Activated CD4-positive, alpha-beta T cell treated with anti-CD3 and anti-CD28 coated beads for 36 hours (primary cell): Measurements from ENCODE around the gene CRYBG3. TPM values are rescaled to one million over a fixed set of nuclear protein-coding genes. Genes with fewer than 3 reads are reported as not detected.

ENCODE experiments used
- ATAC-seq: fragments of 200-7000 bp; cut with Tn5 transposase; one replicate; pipeline ENCODE4 v1.10.0; 2021; ENCODE audit warnings: mild to moderate bottlenecking, moderate library complexity
- CTCF ChIA-PET: fragments of 350-600 bp; sonication (Branson Sonifier 250); formaldehyde crosslinking; loops from one replicate; lab custom pipeline; 2021; ENCODE audit warnings: antibody characterized with exemption; lab: Charles Lee
- POLR2A ChIA-PET: fragments of 350-600 bp; sonication (Branson Sonifier 250); formaldehyde crosslinking; loops from one replicate; lab custom pipeline; 2021; ENCODE audit warnings: antibody characterized with exemption, inconsistent platforms; lab: Charles Lee
- DNase-seq: peaks from one replicate; pipeline ENCODE4 v3.0.0-alpha.2; 2020
- H3K27ac Mint-ChIP-seq: one replicate; pipeline ENCODE4 v1.8.0; 2021; ENCODE audit warnings: mixed read lengths
- H3K27me3 Mint-ChIP-seq: one replicate; pipeline ENCODE4 v1.8.0; 2021; ENCODE audit warnings: mixed read lengths
- H3K36me3 Mint-ChIP-seq: one replicate; pipeline ENCODE4 v1.8.0; 2021; ENCODE audit warnings: low read depth, mixed read lengths
- H3K4me1 Mint-ChIP-seq: one replicate; pipeline ENCODE4 v1.8.0; 2021; ENCODE audit warnings: mixed read lengths
- H3K4me3 Mint-ChIP-seq: one replicate; pipeline ENCODE4 v1.8.0; 2021; ENCODE audit warnings: mild to moderate bottlenecking, moderate library complexity, mixed read lengths
- H3K9me3 Mint-ChIP-seq: one replicate; pipeline ENCODE4 v1.8.0; 2021; ENCODE audit warnings: low read depth, mixed read lengths
- intact Hi-C, 2 experiments: fragments of 100-400 bp; cut with DNase I in 1 of 2; cut with micrococcal nuclease in 1 of 2; formaldehyde crosslinking; loops; one replicate each; pipeline versions ENCODE4 v1.14.2 to v1.15.1; 2022 to 2024; cut with DNase I, micrococcal nuclease
- total RNA-seq, 2 experiments: library from RNA; stranded (reverse); gene quantifications; one replicate each; pipeline ENCODE4 v1.2.3, GENCODE V29; 2021

The CRYBG3 gene
- total RNA-seq, 2 experiments from 2014 or later = 4.2 to 4.9 TPM

- DNase-seq (no peak), ATAC-seq (peak; percentile 47)
- Mint-ChIP-seq H3K36me3 (no peaks in the 10 kb centered on the region), H3K4me3 (no peak overlapping the region), H3K27me3 (no peaks in the 10 kb centered on the region), H3K4me1 (no peaks in the 10 kb centered on the region), H3K27ac (no peak overlapping the region), H3K9me3 (peaks cover 2% of the 10 kb centered on the region)
- ChIA-PET POLR2A (no interaction called here), CTCF (no interaction called here)
- intact Hi-C loops = no loop called here
These were observed 13.9 kb downstream of the CRYBG3 start for GRCh38 chr3:97835761-97836160.

- H3K27me3 Mint-ChIP-seq = no peaks in the 10 kb centered on the region
- no peak overlapping the region for H3K4me3 Mint-ChIP-seq
- ChIA-PET POLR2A (no interaction called here), CTCF (interaction anchor here (0.6 to 0.9 kb wide), 3 partner anchors 21 to 476 kb away, joined by 3 read pairs; no protein-coding TSS in a partner anchor)
- no peaks in the 10 kb centered on the region for H3K4me1 Mint-ChIP-seq
- no peaks in the 10 kb centered on the region for H3K36me3 Mint-ChIP-seq
- ATAC-seq = no peak
- no peaks in the 10 kb centered on the region for H3K9me3 Mint-ChIP-seq
- H3K27ac Mint-ChIP-seq = no peak overlapping the region
- DNase-seq = no peak
- intact Hi-C loops = no loop called here
These were observed 16.6 kb downstream of the CRYBG3 start for GRCh38 chr3:97838393-97838792.

- no peaks in the 10 kb centered on the region for H3K4me1 Mint-ChIP-seq
- H3K9me3 Mint-ChIP-seq = no peaks in the 10 kb centered on the region
- ChIA-PET CTCF (no interaction called here), POLR2A (no interaction called here)
- DNase-seq = no peak
- intact Hi-C loops = no loop called here
- H3K4me3 Mint-ChIP-seq = no peak overlapping the region
- no peak overlapping the region for H3K27ac Mint-ChIP-seq
- no peak for ATAC-seq
- no peaks in the 10 kb centered on the region for H3K36me3 Mint-ChIP-seq
- no peaks in the 10 kb centered on the region for H3K27me3 Mint-ChIP-seq
These were observed 18.1 kb downstream of the CRYBG3 start for GRCh38 chr3:97839944-97840343.

- Mint-ChIP-seq H3K27ac (no peak overlapping the region), H3K4me1 (no peaks in the 10 kb centered on the region), H3K36me3 (no peaks in the 10 kb centered on the region), H3K27me3 (no peaks in the 10 kb centered on the region), H3K9me3 (no peaks in the 10 kb centered on the region), H3K4me3 (no peak overlapping the region)
- DNase-seq (no peak), ATAC-seq (no peak)
- CTCF ChIA-PET = interaction anchor here (1.2 kb wide), 1 partner anchor 17 kb away, joined by 3 read pairs; no protein-coding TSS in a partner anchor
- POLR2A ChIA-PET = no interaction called here
- intact Hi-C loops = no loop called here
These were observed 19.5 kb downstream of the CRYBG3 start for GRCh38 chr3:97841304-97841703.

GRCh38 chr3:97841956-97842355 lies 20.1 kb downstream of the CRYBG3 start:
- Mint-ChIP-seq H3K27ac (no peak overlapping the region), H3K4me3 (no peak overlapping the region), H3K27me3 (no peaks in the 10 kb centered on the region), H3K4me1 (no peaks in the 10 kb centered on the region), H3K9me3 (no peaks in the 10 kb centered on the region), H3K36me3 (no peaks in the 10 kb centered on the region)
- no peak for ATAC-seq
- ChIA-PET CTCF (interaction anchor here (1.2 kb wide), 1 partner anchor 16 kb away, joined by 3 read pairs; no protein-coding TSS in a partner anchor), POLR2A (no interaction called here)
- intact Hi-C loops = no loop called here
- no peak for DNase-seq

- Mint-ChIP-seq H3K36me3 (peaks cover 2% of the 10 kb centered on the region), H3K4me3 (no peak overlapping the region), H3K27me3 (no peaks in the 10 kb centered on the region), H3K27ac (no peak overlapping the region), H3K4me1 (no peaks in the 10 kb centered on the region), H3K9me3 (peaks cover 2% of the 10 kb centered on the region)
- ATAC-seq (no peak), DNase-seq (no peak)
- intact Hi-C loops = no loop called here
- POLR2A ChIA-PET = no interaction called here
- CTCF ChIA-PET = no interaction called here
These were observed 27.0 kb downstream of the CRYBG3 start for GRCh38 chr3:97848779-97849178.

GRCh38 chr3:97857401-97857800 lies 35.6 kb downstream of the CRYBG3 start:
- CTCF ChIA-PET = interaction anchor here (1.5 kb wide), 1 partner anchor 165 kb away, joined by 5 read pairs; no protein-coding TSS in a partner anchor

GRCh38 chr3:97860364-97860763 lies 38.6 kb downstream of the CRYBG3 start:
- no peak for ATAC-seq
- H3K36me3 Mint-ChIP-seq = no peaks in the 10 kb centered on the region
- H3K4me3 Mint-ChIP-seq = no peak overlapping the region
- no peak for DNase-seq
- intact Hi-C loops = no loop called here
- POLR2A ChIA-PET = no interaction called here
- no peaks in the 10 kb centered on the region for H3K27me3 Mint-ChIP-seq
- H3K9me3 Mint-ChIP-seq = no peaks in the 10 kb centered on the region
- CTCF ChIA-PET = interaction anchor here (1.1 kb wide), 1 partner anchor 167 kb away, joined by 3 read pairs; no protein-coding TSS in a partner anchor
- H3K4me1 Mint-ChIP-seq = no peaks in the 10 kb centered on the region
- no peak overlapping the region for H3K27ac Mint-ChIP-seq

More at GRCh38 chr3:97857401-97857800, 35.6 kb downstream of the CRYBG3 start:
- Mint-ChIP-seq H3K27ac (no peak overlapping the region), H3K36me3 (no peaks in the 10 kb centered on the region), H3K27me3 (no peaks in the 10 kb centered on the region), H3K4me1 (no peaks in the 10 kb centered on the region), H3K4me3 (no peak overlapping the region), H3K9me3 (peaks cover 6% of the 10 kb centered on the region)
- POLR2A ChIA-PET = no interaction called here
- intact Hi-C loops = no loop called here
- ATAC-seq (no peak), DNase-seq (no peak)

GRCh38 chr3:97862582-97862981 lies 40.8 kb downstream of the CRYBG3 start:
- CTCF ChIA-PET = no interaction called here
- intact Hi-C loops = no loop called here
- H3K4me3 Mint-ChIP-seq = no peak overlapping the region
- no peaks in the 10 kb centered on the region for H3K4me1 Mint-ChIP-seq
- POLR2A ChIA-PET = no interaction called here
- no peaks in the 10 kb centered on the region for H3K36me3 Mint-ChIP-seq
- ATAC-seq (no peak), DNase-seq (no peak)
- no peaks in the 10 kb centered on the region for H3K9me3 Mint-ChIP-seq
- H3K27me3 Mint-ChIP-seq = no peaks in the 10 kb centered on the region
- no peak overlapping the region for H3K27ac Mint-ChIP-seq

GRCh38 chr3:97863031-97863430 lies 41.2 kb downstream of the CRYBG3 start:
- H3K9me3 Mint-ChIP-seq = no peaks in the 10 kb centered on the region
- no peak overlapping the region for H3K27ac Mint-ChIP-seq
- H3K4me3 Mint-ChIP-seq = no peak overlapping the region
- H3K27me3 Mint-ChIP-seq = no peaks in the 10 kb centered on the region
- no peak for DNase-seq
- H3K36me3 Mint-ChIP-seq = no peaks in the 10 kb centered on the region
- POLR2A ChIA-PET = no interaction called here
- no peak for ATAC-seq
- no peaks in the 10 kb centered on the region for H3K4me1 Mint-ChIP-seq
- intact Hi-C loops = no loop called here
- CTCF ChIA-PET = no interaction called here

- ChIA-PET POLR2A (interaction anchor here (0.6 kb wide), 1 partner anchor 49 kb away, joined by 3 read pairs; no protein-coding TSS in a partner anchor), CTCF (interaction anchor here (1.0 to 1.5 kb wide), 3 partner anchors 14 to 42 kb away, joined by 3 to 4 read pairs (median 3); partner anchors contain the start of gene CRYBG3)
- H3K4me1 Mint-ChIP-seq = no peaks in the 10 kb centered on the region
- ATAC-seq = no peak
- H3K27ac Mint-ChIP-seq = no peak overlapping the region
- intact Hi-C loops = no loop called here
- no peaks in the 10 kb centered on the region for H3K27me3 Mint-ChIP-seq
- H3K9me3 Mint-ChIP-seq = no peaks in the 10 kb centered on the region
- H3K36me3 Mint-ChIP-seq = no peaks in the 10 kb centered on the region
- DNase-seq = no peak
- no peak overlapping the region for H3K4me3 Mint-ChIP-seq
These were observed 42.0 kb downstream of the CRYBG3 start for GRCh38 chr3:97863775-97864174.

- Mint-ChIP-seq H3K9me3 (no peaks in the 10 kb centered on the region), H3K27me3 (no peaks in the 10 kb centered on the region), H3K36me3 (peaks cover 2% of the 10 kb centered on the region), H3K4me3 (no peak overlapping the region), H3K4me1 (peaks cover 22% of the 10 kb centered on the region), H3K27ac (no peak overlapping the region)
- no peak for ATAC-seq
- no peak for DNase-seq
- intact Hi-C loops = no loop called here
- POLR2A ChIA-PET = no interaction called here
- CTCF ChIA-PET = interaction anchor here (2.1 kb wide), 1 partner anchor 152 kb away, joined by 5 read pairs; no protein-coding TSS in a partner anchor
These were observed 49.4 kb downstream of the CRYBG3 start for GRCh38 chr3:97871186-97871585.
